NCI-H1105 treated with DMSO at 0.1 percent for 48 hours (cell line): Measurements from ENCODE around the gene VTI1A.
"Not testable (repeated sequence)": the region's sequence is repeated elsewhere in the genome, so short reads cannot be mapped to it uniquely, and the experiment has no call there.

Experiments used
- DNase-seq: peaks from one replicate; lab custom pipeline; 2025; lab: John Stamatoyannopoulos, UW

The VTI1A gene

GRCh38 chr10:112446855-112447619 lies at the start of gene VTI1A, which contains the start of gene ZDHHC6:
TSS of gene VTI1A (plus strand) at chr10:112447215. CDS start at chr10:112447374, 159 bp downstream.
TSS of gene ZDHHC6 (minus strand) at chr10:112446914. CDS start at chr10:112445436, 1,478 bp downstream.
- peak; percentile 56 for DNase-seq

- no peak for DNase-seq
These were observed 49.4 kb upstream of the VTI1A start for GRCh38 chr10:112397592-112397991.

DNA sequence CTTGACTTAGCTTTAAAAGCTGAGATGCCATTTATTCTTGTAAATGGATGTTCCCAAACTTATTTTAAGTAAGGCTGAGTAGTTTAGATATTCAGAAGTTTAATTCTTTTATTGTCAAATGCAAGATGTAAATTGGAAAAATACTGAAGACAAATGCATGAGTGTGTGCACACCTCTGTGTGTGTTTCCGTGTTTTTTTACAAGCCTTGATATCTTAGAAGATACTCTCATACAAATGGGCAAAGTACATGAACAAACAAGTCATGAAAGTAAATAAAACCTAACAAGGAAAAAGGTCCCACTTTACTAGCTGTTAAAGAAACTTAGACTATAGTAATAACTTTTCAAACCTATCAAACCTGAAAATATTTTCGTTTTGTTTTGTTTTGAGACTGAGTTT lies 44.1 kb upstream of the VTI1A start:
- no peak for DNase-seq

DNA sequence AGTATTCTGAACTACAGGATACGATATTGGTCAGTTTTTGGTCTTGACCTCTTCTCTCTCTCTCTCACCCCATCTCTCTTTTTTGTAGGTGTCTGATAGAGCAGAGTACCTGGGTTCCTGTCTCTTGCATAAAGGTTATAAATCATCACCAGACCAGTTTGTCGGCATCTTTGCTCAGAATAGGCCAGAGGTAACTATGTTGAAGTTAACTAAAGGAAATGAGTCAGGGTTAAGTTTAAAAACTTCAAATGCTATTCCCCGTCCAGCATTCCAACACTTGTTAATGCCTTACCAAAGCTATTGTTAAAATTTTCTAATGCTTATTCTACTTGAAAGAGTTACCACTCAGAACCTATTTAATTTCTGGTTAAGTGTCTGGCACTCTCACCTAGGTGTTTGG lies 42.4 kb upstream of the VTI1A start:
- DNase-seq = no peak

DNA sequence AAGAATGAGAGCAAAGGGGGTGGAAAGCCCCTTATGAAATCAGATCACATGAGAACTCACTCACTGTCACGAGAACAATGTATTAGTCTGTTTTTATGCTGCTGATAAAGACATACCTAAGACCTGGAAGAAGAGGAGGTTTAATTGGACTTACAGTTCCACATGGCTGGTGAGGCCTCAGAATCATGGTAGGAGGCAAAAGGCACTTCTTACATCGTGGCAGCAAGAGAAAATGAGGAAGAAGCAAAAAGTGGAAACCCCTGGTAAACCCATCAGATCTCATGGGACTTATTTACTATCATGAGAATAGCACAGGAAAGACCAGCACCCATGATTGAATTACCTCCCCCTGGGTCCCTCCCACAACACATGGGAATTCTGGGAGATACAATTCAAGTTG lies 40.2 kb upstream of the VTI1A start:
- not testable (repeated sequence) for DNase-seq

- DNase-seq = no peak
These were observed 39.3 kb upstream of the VTI1A start for GRCh38 chr10:112407696-112408095.

- no peak for DNase-seq
These were observed 37.7 kb upstream of the VTI1A start for GRCh38 chr10:112409299-112409698.

DNA sequence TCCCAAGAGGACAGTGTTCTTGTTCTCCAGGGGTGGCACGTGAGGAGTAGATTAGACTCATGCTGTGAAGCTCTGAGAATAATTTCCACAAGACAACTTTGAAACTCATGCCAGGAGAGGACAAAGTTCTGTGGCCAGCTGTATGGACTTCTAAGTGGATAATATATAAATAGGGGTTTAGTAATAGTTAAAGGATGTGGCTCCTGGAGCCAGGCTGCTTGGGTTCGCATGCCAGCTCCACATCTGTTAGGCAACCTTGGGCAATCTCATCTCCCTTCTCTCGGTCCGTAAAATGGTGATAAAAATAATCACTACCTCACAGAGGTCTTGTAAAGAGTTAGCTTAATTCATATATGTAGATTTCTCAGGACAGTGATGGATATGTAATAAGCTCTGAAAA lies 37.3 kb upstream of the VTI1A start:
- DNase-seq = no peak

DNA sequence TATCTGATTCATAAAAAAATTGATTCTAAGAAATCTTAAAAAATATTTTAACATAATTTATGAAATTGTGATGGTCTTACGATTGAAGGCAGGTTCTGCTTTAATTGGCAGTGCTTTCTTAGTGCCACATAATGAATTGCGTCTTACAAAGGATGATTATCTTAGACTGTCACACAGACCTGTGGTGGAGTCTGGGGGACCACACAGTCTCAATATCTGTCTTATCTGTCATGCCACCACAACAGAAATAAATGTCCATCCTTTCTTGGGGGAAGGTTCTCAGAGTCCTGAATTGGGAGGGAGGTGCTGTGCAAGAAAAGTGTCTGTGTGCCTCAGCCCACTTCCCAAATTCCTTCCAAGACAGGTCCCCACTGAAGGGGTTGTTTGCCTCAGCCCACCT lies 34.3 kb upstream of the VTI1A start:
- no peak for DNase-seq

GRCh38 chr10:112421731-112422130 lies 25.3 kb upstream of the VTI1A start:
- no peak for DNase-seq

DNA sequence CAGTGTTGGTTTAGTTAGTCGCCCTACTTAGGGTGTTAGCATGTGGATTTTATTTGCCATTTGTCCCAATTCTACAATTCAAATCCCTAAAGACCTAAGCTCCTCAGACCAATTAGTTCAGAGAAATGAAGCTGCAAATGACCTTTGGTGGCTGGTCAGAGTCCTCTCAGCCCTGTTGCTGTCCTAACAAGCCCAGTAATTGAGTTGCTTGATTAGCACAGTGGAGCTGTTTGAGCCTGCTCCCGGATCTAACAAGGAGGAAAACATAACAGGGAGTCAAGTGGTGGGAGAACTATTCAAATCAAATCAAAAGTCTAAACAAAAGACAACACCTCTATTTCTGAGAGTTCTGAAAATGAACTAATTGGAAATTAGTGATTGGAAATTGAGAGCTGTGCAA lies 22.4 kb upstream of the VTI1A start:
- no peak for DNase-seq

DNA sequence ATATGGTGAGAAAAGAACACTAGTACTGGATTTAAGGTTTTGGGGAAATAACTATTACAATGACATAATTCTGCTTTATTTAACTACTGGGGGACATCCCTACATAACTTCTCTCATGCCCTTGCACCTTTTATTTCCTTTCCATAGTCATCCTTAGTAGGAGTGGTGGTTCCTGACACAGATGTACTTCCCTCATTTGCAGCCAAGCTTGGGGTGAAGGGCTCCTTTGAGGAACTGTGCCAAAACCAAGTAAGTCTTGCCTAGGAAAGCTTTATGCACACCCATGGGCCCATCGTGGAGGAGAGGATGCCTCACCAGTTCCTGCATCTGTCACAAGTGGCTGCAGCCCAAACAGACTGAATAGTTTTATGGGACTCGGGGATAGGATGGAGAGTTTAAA lies 20.9 kb upstream of the VTI1A start:
- no peak for DNase-seq

- no peak for DNase-seq
These were observed 17.9 kb upstream of the VTI1A start for GRCh38 chr10:112429147-112429546.

- DNase-seq = no peak
These were observed 17.3 kb upstream of the VTI1A start for GRCh38 chr10:112429654-112430230.

DNA sequence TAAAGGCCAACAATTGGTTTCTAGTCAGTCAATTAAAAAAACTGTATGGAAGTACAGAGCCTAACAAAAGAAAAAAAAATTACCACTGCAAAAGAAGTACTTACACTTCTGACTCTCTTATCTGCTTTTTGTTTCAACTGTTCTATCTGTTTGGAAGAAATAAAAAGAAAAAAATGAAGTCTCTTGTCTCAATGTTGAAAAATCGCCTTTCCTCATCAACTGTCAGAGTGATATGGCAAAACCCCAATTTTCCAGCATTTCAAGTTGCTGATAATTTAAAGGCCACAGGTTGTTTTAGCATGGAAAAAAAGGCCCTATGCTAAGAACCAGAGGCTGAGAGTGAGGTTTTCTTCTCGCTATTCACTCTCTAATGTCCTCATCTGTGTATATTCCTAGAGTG lies 13.9 kb upstream of the VTI1A start:
- DNase-seq = no peak

DNA sequence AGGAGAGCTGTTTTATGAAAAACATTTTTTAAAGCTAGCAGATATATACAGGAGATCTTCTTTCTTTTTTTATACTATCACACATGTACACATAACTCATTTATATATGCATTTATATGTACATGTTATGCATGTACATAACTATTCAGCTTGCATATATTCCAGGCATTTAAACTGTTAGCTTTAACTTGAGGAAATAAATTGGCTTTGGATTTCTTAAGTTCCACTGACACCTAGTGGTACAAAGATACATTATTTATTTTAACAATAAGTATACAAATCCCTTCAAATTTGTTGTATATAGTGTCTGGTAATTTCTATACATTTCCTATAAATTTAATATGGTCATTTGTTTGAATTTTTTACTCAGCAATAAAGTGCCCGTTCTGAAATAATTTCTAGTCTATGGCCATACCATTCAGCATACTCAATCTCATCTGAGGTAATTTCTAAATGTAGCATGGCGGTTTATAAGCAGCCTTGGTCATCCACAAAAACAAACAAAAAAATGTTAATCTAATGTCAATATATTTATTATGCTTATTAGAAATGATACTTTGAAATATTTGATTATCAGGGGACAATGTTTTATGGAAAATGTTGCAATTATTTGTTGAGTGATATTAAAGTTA lies 11.9 kb upstream of the VTI1A start:
- peak; percentile 1 for DNase-seq

GRCh38 chr10:112438356-112438755 lies 8.7 kb upstream of the VTI1A start:
- no peak for DNase-seq

DNA sequence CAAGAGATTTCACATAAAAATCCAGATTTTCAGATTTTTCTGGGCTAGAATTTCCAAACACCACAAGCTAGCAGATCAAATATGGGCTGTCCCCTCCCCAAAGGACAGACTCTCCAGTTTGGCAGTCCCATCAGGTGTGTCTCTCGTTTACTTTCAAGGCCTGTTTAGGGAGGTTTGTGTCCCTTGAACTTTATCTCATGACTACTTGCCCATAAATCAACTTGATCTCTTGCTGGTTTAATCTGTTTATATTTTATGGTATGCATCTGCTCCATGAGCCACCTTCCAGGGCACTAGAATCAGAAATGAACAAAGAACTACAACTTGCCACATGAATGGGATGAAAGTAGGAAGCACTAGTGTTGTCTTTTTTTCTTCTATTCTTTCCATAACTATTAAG lies 5.5 kb upstream of the VTI1A start:
- no peak for DNase-seq

- no peak for DNase-seq
These were observed 5.0 kb upstream of the VTI1A start for GRCh38 chr10:112442063-112442462.

DNA sequence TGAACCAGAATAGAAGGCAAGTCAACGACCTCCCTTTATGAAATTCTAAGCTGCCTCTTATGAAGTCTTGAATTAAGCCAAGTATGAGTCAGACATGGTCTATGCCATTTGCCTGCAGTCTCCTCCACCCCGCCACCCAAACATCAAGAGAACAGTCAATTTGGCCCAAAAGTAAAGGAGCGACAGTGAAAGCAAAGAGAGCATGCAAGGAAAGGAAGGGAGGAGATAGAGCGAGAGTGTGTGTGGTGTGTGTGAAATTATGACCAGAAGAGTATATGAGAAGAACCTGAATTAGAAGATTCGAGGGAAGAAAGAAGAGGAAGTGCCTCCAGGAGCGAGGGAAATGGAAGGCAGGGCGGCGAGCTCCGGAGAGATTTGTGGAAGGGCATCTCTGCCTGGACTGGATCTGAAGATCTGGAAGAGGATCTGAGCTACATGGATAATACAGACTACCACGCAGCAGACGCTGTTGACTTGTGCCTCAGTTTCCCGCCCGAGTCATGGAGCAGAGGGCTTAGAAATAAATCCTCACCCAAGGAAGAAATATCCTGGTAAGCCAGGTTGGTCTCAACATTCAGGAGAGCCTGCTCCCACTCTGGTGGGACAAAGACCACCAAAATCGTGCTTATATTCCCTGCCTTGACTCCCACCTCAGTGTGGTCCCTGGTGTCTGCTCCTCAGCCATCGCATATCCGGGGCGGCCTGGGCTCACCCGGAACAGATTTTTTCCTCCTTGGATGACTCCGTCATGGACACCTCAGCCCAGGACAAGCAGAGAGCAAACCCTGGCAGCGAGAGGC lies 760 bp upstream of the VTI1A start:
- DNase-seq = no peak

DNA sequence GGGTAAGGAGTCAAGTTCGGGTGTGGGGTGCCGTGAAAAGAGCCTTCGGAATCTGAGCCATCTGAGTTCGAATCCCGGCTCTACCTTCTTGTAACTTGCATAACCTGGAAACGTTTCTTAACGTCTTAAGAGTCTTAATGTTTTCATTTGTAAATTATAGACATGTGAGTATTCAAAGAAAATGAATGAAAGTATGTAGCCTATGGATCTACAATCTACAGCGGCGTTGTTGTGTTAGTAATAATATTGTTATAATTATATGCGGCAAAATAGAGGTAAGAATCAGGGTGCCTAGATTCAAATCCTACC lies 559 bp downstream of the VTI1A start:
- DNase-seq = no peak

DNA sequence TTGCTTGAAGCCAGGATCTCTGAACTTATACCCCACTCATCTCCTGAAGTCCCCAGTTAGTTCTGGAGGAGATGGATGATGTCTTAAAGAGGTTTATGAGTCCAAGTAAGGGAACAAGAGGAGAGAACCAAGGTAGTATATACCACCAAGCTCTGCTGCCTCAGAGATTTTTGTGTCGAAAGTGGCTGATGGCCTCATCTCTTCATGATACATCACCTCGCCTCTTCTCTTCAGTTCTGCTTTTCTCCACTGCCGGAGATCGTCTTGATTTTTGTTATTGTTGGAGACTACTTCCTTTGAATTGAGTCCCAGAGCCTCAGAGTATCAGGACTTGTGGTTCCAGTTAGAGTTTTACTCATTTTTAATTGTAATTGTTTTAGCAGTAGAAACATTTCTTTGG lies 1.9 kb downstream of the VTI1A start:
- no peak for DNase-seq
